ENCODE data around the gene FBXO5. TPM values are rescaled to one million over a fixed set of nuclear protein-coding genes. Genes with fewer than 3 reads are reported as not detected.
"Not testable (repeated sequence)": the region's sequence is repeated elsewhere in the genome, so short reads cannot be mapped to it uniquely, and the experiment has no call there.

Gene FBXO5
- polyA plus RNA-seq, 1 of the 3 experiments (the other 2 are of a cell fraction) = 12.5 TPM

- peak overlapping the region; percentile 61 to 95 for H3K27ac ChIP-seq (ENCODE audit: low read depth in 2 of 2, low read length in 1 of 2)
- H3K9me2 ChIP-seq = no peaks in the 10 kb centered on the region
- ChIA-PET POLR2A (no interaction called here), CTCF (no interaction called here)
- peak overlapping the region; percentile 83 to 97 for H3K4me3 ChIP-seq (ENCODE audit: low read depth in 2 of 2, low read length in 1 of 2)
- peaks cover 34% of the 10 kb centered on the region for H3F3A ChIP-seq (replicated peaks; ENCODE audit: insufficient read depth)
- TF ChIP-seq RFX5 (IDR thresholded peaks at IDR 0.05; ENCODE audit: low read length) (no peak), USF2 (IDR thresholded peaks at IDR 0.05; ENCODE audit: borderline replicate concordance, low read depth, low read length) (no peak), POLR2AphosphoS5 (IDR thresholded peaks at IDR 0.05; ENCODE audit: low read depth, low read length) (no peak), TCF12 (IDR thresholded peaks at IDR 0.05) (no peak), FOXJ3 (CRISPR knock-in tag; IDR thresholded peaks at IDR 0.05) (no peak), ZBTB33 (IDR thresholded peaks at IDR 0.05; ENCODE audit: borderline replicate concordance, low read depth) (no peak), JUND (IDR thresholded peaks at IDR 0.05) (no peak)
- peaks cover 76% of the 10 kb centered on the region for H3K79me2 ChIP-seq (ENCODE audit: insufficient read depth)
- peak overlapping the region; percentile 80 for H3K4me2 ChIP-seq
- no peaks in the 10 kb centered on the region for H3K9me3 ChIP-seq
- peaks cover 19 to 29% of the 10 kb centered on the region in 2 experiments for H3K36me3 ChIP-seq (replicated peaks in 1 of 2; ENCODE audit: control insufficient read depth in 1 of 2, insufficient read depth in 2 of 2, low read length in 1 of 2)
- DNase-seq = peak; percentile 36
- peaks cover 0 to 13% of the 10 kb centered on the region in 2 experiments; a peak in 2 of 4 replicates for H3K4me1 ChIP-seq (ENCODE audit: control insufficient read depth in 1 of 2, insufficient read depth in 2 of 2, low read depth in 1 of 2, low read length in 1 of 2)
- H3K27me3 ChIP-seq (ENCODE audit: insufficient read depth) = no peaks in the 10 kb centered on the region
- H2AFZ ChIP-seq (ENCODE audit: low read depth) = no peak overlapping the region; the same call in 1 of the 2 replicates
- 3% methylated on average over 12 of the region's 31 CpGs for whole genome bisulfite sequencing (ENCODE audit: low lambda C conversion rate)
- peaks cover 28% of the 10 kb centered on the region for H4K20me1 ChIP-seq (ENCODE audit: insufficient read depth)
- H3K9ac ChIP-seq = peak overlapping the region; percentile 89
Measured at GRCh38 chr6:153001767-153002612, 19.1 kb upstream of the FBXO5 start.

GRCh38 chr6:153000790-153001189, 17.9 kb upstream of the FBXO5 start:
- H3K9ac ChIP-seq = peak overlapping the region; percentile 89; the same call in 1 of the 2 replicates
- ChIA-PET CTCF (interaction anchor here (1.5 kb wide), 1 partner anchor 10 kb away, joined by 3 read pairs; no protein-coding TSS in a partner anchor), POLR2A (interaction anchor here (2.0 kb wide), 1 partner anchor 18 kb away, joined by 11 read pairs; the partner anchor contains the start of gene FBXO5)
- 0 out of 4 replicates have a peak overlapping the region, but pooled peaks of 1 of the 2 experiments have one; percentile 95 for H3K27ac ChIP-seq (ENCODE audit: low read depth in 2 of 2, low read length in 1 of 2)
- H3K9me2 ChIP-seq; H3K27me3 ChIP-seq (ENCODE audit: insufficient read depth); H3K9me3 ChIP-seq; DNase-seq; H2AFZ ChIP-seq (ENCODE audit: low read depth): not testable (repeated sequence)
- peaks cover 31 to 41% of the 10 kb centered on the region in 2 experiments for H3K36me3 ChIP-seq (replicated peaks in 1 of 2; ENCODE audit: control insufficient read depth in 1 of 2, insufficient read depth in 2 of 2, low read length in 1 of 2)
- H3K4me1 ChIP-seq (ENCODE audit: control insufficient read depth in 1 of 2, insufficient read depth in 2 of 2, low read depth in 1 of 2, low read length in 1 of 2) = peaks cover 0 to 13% of the 10 kb centered on the region in 2 experiments; a peak in 2 of 4 replicates
- peaks cover 33% of the 10 kb centered on the region for H4K20me1 ChIP-seq (ENCODE audit: insufficient read depth)
- peak overlapping the region; percentile 83 to 97; a peak in 3 of 4 replicates for H3K4me3 ChIP-seq (ENCODE audit: low read depth in 2 of 2, low read length in 1 of 2)
- peak overlapping the region; percentile 80 for H3K4me2 ChIP-seq
- peaks cover 40% of the 10 kb centered on the region for H3F3A ChIP-seq (replicated peaks; ENCODE audit: insufficient read depth)
- WGBS (ENCODE audit: low lambda C conversion rate) = 95% methylated on average over 9 of the region's 9 CpGs
- H3K79me2 ChIP-seq (ENCODE audit: insufficient read depth) = peaks cover 88% of the 10 kb centered on the region
